GM12878 (cell line): ENCODE results near the gene SIX5. TPM values are rescaled to one million over a fixed set of nuclear protein-coding genes. Genes with fewer than 3 reads are reported as not detected.
A peak's percentile ranks its signal among the peaks of the same experiment; 100 is the strongest.

Experiments
- ASH2L ChIP-seq: fragments of 300-600, 200-600 bp; sonication (generic); IDR thresholded peaks from 2 replicates; pipeline ENCODE4 v1.6.1; 2017; ENCODE audit warnings: low read depth, mild to moderate bottlenecking, borderline replicate concordance
- EED ChIP-seq: sonication (generic); IDR thresholded peaks from 2 replicates; pipeline ENCODE4 v1.6.1; 2016; ENCODE audit warnings: antibody characterized with exemption, low read depth
- HDAC6 ChIP-seq: fragments of 200-600 bp; sonication (generic); IDR thresholded peaks from one replicate; pipeline ENCODE4 v1.8.0; 2017; ENCODE audit warnings: antibody characterized with exemption; ENCODE audit not compliant: unreplicated experiment
- IKZF2 ChIP-seq, 2 experiments: fragments of 450-650 bp; IDR thresholded peaks; 2 replicates each; pipeline ENCODE4 v1.6.1; 2017; ENCODE audit warnings: mild to moderate bottlenecking in 2 of 2, moderate library complexity in 2 of 2
- JUNB ChIP-seq: IDR thresholded peaks from 2 replicates; pipeline ENCODE4 v1.6.1; 2016; ENCODE audit warnings: antibody characterized with exemption, mild to moderate bottlenecking
- JUND ChIP-seq: IDR thresholded peaks from 2 replicates; pipeline ENCODE4 v1.6.1; 2012; ENCODE audit warnings: low read depth, mild to moderate bottlenecking, low read length, improper control_type of control experiment, moderate library complexity
- MEF2A ChIP-seq: IDR thresholded peaks from 2 replicates; pipeline ENCODE4 v1.6.1; 2011; ENCODE audit warnings: low read depth, mild to moderate bottlenecking, low read length, moderate library complexity; ENCODE audit not compliant: insufficient read depth
- MTA3 ChIP-seq: IDR thresholded peaks from 2 replicates; pipeline ENCODE4 v1.6.1; 2012; ENCODE audit warnings: low read length, inconsistent platforms, borderline replicate concordance
- MXI1 ChIP-seq: fragments of 150-350 bp; IDR thresholded peaks from 2 replicates; pipeline ENCODE4 v1.6.1; 2011; ENCODE audit warnings: low read depth, mild to moderate bottlenecking, inconsistent platforms, low read length, improper control_type of control experiment
- NFIC ChIP-seq: IDR thresholded peaks from 2 replicates; pipeline ENCODE4 v1.6.1; 2012; ENCODE audit warnings: low read depth, mild to moderate bottlenecking, inconsistent platforms, low read length, moderate library complexity
- NFYB ChIP-seq: IDR thresholded peaks from 2 replicates; pipeline ENCODE4 v1.6.1; 2011; ENCODE audit warnings: low read depth, mild to moderate bottlenecking, low read length, improper control_type of control experiment, moderate library complexity; ENCODE audit not compliant: insufficient read depth
- NR2C2 ChIP-seq: IDR thresholded peaks from 2 replicates; pipeline ENCODE4 v1.6.1; 2011; ENCODE audit warnings: borderline replicate concordance, low read depth; ENCODE audit not compliant: control insufficient read depth, insufficient read length
- POLR2AphosphoS2 ChIP-seq: IDR thresholded peaks from 2 replicates; pipeline ENCODE4 v1.6.1; 2011; ENCODE audit warnings: low read depth, mild to moderate bottlenecking, low read length, improper control_type of control experiment, moderate library complexity
- RAD51 ChIP-seq: fragments of 450-650 bp; IDR thresholded peaks from 2 replicates; pipeline ENCODE4 v1.6.1; 2016; ENCODE audit warnings: moderate library complexity, mild to moderate bottlenecking, inconsistent platforms
- RFX5 ChIP-seq: IDR thresholded peaks from 2 replicates; pipeline ENCODE4 v1.6.1; 2011; ENCODE audit warnings: low read depth, low read length, improper control_type of control experiment
- WRNIP1 ChIP-seq: IDR thresholded peaks from 2 replicates; pipeline ENCODE4 v1.6.1; 2011; ENCODE audit warnings: low read depth, low read length, improper control_type of control experiment, borderline replicate concordance
- polyA plus RNA-seq, 11 experiments: library from polyadenylated mRNA; depleted of rRNA in 4 of 11; unstranded in 6 of 11; stranded (reverse) in 5 of 11; fragments of >200 nt; fragmentation: Nextera tagmentation in 4 of 11; fragmentation: Illumina TruSeq in 1 of 11; extraction: Ambion mirVana in 4 of 11; extraction: Trizol in 1 of 11; gene quantifications; 1 replicate in 1 of 11; 2 replicates in 10 of 11; pipeline versions ENCODE4 v1.2.1 to v1.2.3, GENCODE V29; 2011 to 2016; ENCODE audit warnings: inconsistent platforms in 2 of 11, missing spikeins in 2 of 11, low read depth in 1 of 11
- total RNA-seq, 4 experiments: library from RNA; depleted of rRNA in 3 of 4; stranded (reverse); fragments of >200 nt in 3 of 4; fragmentation: Illumina TruSeq in 1 of 4; extraction: Trizol in 1 of 4; gene quantifications; 2 replicates each; pipeline versions ENCODE4 v1.2.1 to v1.2.3, GENCODE V29; 2013 to 2021
- TF ChIP-seq, protein P1 (sequence below): fragments of 450-650 bp; IDR thresholded peaks from 2 replicates; pipeline ENCODE4 v1.6.1; 2017; ENCODE audit warnings: mild to moderate bottlenecking
- TF ChIP-seq, protein P2 (sequence below): fragments of 450-650 bp; IDR thresholded peaks from 2 replicates; pipeline ENCODE4 v1.6.1; 2016; ENCODE audit warnings: mild to moderate bottlenecking
- TF ChIP-seq, protein P3 (sequence below): fragments of 450-650 bp; IDR thresholded peaks from 2 replicates; pipeline ENCODE4 v1.6.1; 2017; ENCODE audit warnings: borderline replicate concordance
- TF ChIP-seq, protein P4 (sequence below): IDR thresholded peaks from 2 replicates; pipeline ENCODE4 v1.6.1; 2011; ENCODE audit warnings: low read depth, low read length, improper control_type of control experiment, borderline replicate concordance
- TF ChIP-seq, protein P5 (sequence below): fragments of 150-350 bp; IDR thresholded peaks from 2 replicates; pipeline ENCODE4 v1.6.1; 2014; ENCODE audit warnings: mild to moderate bottlenecking, low read depth, low read length
- TF ChIP-seq, protein P6 (sequence below): fragments of 450-650 bp; IDR thresholded peaks from 2 replicates; pipeline ENCODE4 v1.6.1; 2014; ENCODE audit warnings: mild to moderate bottlenecking

Gene SIX5
- total and polyA plus RNA-seq, 10 of the 15 experiments (the other 5 are each of a cell fraction or from before 2014, with no cell fraction given): 1.9 to 10.5 (median 3.0) TPM; not detected in 2

DNA sequence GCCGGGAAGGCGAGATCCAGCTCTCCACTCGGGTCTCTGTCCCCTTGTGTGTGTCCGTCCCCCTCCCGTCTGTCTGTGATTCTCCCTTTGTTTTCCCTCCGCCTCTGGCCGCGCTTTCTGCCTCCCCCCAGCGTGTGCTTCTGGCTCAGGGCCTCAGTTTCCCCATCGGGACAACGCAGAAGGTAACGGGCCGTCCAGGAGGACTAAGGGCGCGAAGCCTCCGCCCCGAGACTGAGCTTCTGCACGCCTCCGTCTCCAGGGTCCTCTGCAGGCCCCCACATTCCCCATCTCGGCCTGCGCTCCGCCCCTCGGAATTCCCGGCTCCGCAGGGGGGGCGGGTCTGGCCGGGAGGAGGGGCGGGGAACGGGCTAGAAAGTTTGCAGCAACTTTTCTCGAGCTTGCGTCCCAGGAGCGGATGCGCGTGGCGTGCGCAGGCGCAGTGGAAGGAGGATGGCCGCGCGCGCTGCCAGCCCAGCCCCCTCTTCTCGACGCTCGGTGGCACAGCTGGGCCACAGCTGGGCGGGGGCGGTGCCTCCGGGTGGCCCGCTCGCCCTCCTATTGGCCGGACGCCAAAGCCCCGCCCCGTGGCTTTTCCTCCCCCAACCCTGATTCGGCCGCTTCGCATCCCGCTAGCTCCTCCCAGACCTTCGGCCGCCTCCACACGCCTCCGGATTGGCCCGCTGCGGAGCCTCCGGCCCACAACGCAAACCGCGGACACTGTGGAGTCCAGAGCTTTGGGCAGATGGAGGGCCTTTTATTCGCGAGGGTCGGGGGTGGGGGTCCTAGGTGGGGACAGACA, at the start of gene SIX5 (continued):
- TF ChIP-seq, protein P1, sequence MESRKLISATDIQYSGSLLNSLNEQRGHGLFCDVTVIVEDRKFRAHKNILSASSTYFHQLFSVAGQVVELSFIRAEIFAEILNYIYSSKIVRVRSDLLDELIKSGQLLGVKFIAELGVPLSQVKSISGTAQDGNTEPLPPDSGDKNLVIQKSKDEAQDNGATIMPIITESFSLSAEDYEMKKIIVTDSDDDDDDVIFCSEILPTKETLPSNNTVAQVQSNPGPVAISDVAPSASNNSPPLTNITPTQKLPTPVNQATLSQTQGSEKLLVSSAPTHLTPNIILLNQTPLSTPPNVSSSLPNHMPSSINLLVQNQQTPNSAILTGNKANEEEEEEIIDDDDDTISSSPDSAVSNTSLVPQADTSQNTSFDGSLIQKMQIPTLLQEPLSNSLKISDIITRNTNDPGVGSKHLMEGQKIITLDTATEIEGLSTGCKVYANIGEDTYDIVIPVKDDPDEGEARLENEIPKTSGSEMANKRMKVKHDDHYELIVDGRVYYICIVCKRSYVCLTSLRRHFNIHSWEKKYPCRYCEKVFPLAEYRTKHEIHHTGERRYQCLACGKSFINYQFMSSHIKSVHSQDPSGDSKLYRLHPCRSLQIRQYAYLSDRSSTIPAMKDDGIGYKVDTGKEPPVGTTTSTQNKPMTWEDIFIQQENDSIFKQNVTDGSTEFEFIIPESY: no peak
- TF ChIP-seq RAD51: no peak
- TF ChIP-seq POLR2AphosphoS2: peak; percentile 78
- TF ChIP-seq WRNIP1: no peak
- TF ChIP-seq EED: no peak
- TF ChIP-seq RFX5: peak; percentile 74
- TF ChIP-seq NFYB: peak; percentile 87
- TF ChIP-seq HDAC6: no peak
- no peak for TF ChIP-seq NFIC
- 0 out of 2 replicates have a peak, but pooled peaks have one; percentile 21 for TF ChIP-seq MXI1
- TF ChIP-seq, protein P2, sequence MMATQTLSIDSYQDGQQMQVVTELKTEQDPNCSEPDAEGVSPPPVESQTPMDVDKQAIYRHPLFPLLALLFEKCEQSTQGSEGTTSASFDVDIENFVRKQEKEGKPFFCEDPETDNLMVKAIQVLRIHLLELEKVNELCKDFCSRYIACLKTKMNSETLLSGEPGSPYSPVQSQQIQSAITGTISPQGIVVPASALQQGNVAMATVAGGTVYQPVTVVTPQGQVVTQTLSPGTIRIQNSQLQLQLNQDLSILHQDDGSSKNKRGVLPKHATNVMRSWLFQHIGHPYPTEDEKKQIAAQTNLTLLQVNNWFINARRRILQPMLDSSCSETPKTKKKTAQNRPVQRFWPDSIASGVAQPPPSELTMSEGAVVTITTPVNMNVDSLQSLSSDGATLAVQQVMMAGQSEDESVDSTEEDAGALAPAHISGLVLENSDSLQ: no peak
- TF ChIP-seq MTA3: no peak; the same call in 1 of the 2 replicates
- no peak for TF ChIP-seq JUNB
- TF ChIP-seq, protein P3, sequence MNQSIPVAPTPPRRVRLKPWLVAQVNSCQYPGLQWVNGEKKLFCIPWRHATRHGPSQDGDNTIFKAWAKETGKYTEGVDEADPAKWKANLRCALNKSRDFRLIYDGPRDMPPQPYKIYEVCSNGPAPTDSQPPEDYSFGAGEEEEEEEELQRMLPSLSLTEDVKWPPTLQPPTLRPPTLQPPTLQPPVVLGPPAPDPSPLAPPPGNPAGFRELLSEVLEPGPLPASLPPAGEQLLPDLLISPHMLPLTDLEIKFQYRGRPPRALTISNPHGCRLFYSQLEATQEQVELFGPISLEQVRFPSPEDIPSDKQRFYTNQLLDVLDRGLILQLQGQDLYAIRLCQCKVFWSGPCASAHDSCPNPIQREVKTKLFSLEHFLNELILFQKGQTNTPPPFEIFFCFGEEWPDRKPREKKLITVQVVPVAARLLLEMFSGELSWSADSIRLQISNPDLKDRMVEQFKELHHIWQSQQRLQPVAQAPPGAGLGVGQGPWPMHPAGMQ: no peak
- TF ChIP-seq, protein P4, sequence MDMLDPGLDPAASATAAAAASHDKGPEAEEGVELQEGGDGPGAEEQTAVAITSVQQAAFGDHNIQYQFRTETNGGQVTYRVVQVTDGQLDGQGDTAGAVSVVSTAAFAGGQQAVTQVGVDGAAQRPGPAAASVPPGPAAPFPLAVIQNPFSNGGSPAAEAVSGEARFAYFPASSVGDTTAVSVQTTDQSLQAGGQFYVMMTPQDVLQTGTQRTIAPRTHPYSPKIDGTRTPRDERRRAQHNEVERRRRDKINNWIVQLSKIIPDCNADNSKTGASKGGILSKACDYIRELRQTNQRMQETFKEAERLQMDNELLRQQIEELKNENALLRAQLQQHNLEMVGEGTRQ: no peak
- TF ChIP-seq, protein P5, sequence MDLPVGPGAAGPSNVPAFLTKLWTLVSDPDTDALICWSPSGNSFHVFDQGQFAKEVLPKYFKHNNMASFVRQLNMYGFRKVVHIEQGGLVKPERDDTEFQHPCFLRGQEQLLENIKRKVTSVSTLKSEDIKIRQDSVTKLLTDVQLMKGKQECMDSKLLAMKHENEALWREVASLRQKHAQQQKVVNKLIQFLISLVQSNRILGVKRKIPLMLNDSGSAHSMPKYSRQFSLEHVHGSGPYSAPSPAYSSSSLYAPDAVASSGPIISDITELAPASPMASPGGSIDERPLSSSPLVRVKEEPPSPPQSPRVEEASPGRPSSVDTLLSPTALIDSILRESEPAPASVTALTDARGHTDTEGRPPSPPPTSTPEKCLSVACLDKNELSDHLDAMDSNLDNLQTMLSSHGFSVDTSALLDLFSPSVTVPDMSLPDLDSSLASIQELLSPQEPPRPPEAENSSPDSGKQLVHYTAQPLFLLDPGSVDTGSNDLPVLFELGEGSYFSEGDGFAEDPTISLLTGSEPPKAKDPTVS: no peak
- TF ChIP-seq, protein P6, sequence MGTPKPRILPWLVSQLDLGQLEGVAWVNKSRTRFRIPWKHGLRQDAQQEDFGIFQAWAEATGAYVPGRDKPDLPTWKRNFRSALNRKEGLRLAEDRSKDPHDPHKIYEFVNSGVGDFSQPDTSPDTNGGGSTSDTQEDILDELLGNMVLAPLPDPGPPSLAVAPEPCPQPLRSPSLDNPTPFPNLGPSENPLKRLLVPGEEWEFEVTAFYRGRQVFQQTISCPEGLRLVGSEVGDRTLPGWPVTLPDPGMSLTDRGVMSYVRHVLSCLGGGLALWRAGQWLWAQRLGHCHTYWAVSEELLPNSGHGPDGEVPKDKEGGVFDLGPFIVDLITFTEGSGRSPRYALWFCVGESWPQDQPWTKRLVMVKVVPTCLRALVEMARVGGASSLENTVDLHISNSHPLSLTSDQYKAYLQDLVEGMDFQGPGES: no peak
- TF ChIP-seq JUND: no peak
- peak; percentile 9 to 59; a peak in 1 of 4 replicates for TF ChIP-seq IKZF2 (IDR thresholded peaks at IDR 0.05)
- TF ChIP-seq ASH2L: no peak
- TF ChIP-seq MEF2A: no peak
- TF ChIP-seq NR2C2: no peak
